Subcutaneous abdominal adipose tissue (tissue), 5 donors: ENCODE measurements around the gene NEK1.
A peak's percentile ranks its signal among the peaks of the same experiment; 100 is the strongest.

Source experiments
- H3K27ac ChIP-seq: one replicate; pipeline ENCODE4 v1.7.0; 2013; ENCODE audit warnings: low read depth, mild to moderate bottlenecking, inconsistent platforms, low read length, moderate library complexity
- H3K27me3 ChIP-seq, 5 donors: one replicate each; pipeline ENCODE4 v1.7.0; 2013; ENCODE audit warnings: low read length in 5 of 5, inconsistent platforms in 1 of 5; ENCODE audit not compliant: control insufficient read depth in 5 of 5, insufficient read depth in 4 of 5
- H3K36me3 ChIP-seq, 5 donors: one replicate each; pipeline ENCODE4 v1.7.0; 2013; ENCODE audit warnings: low read length in 5 of 5; ENCODE audit not compliant: control insufficient read depth in 5 of 5, insufficient read depth in 5 of 5
- H3K4me1 ChIP-seq, 5 donors: one replicate each; pipeline ENCODE4 v1.7.0; 2013; ENCODE audit warnings: low read length in 5 of 5, mild to moderate bottlenecking in 3 of 5, moderate library complexity in 1 of 5; ENCODE audit not compliant: control insufficient read depth in 5 of 5, insufficient read depth in 5 of 5
- H3K4me3 ChIP-seq, 5 donors: one replicate each; pipeline ENCODE4 v1.7.0; 2013; ENCODE audit warnings: low read length in 5 of 5, low read depth in 1 of 5
- H3K9ac ChIP-seq, 5 donors: one replicate each; pipeline ENCODE4 v1.7.0; 2013; ENCODE audit warnings: low read length in 5 of 5, mild to moderate bottlenecking in 4 of 5, moderate library complexity in 3 of 5
- H3K9me3 ChIP-seq, 5 donors: one replicate each; pipeline ENCODE4 v1.7.0; 2013; ENCODE audit warnings: low read length in 5 of 5; ENCODE audit not compliant: control insufficient read depth in 5 of 5
- donor health status: healthy.
- donor health status: healthy.
- donor health status: healthy.
- donor health status: healthy.
- donor health status: healthy.

NEK1 gene

GRCh38 chr4:169385376-169385775 lies 227.0 kb downstream of the NEK1 start:
- peaks cover 4 to 13% (median 8%) of the 10 kb centered on the region in 5 donors for H3K9me3 ChIP-seq
- no peaks in the 10 kb centered on the region for H3K36me3 ChIP-seq
- H3K27ac ChIP-seq, result no peak overlapping the region
- H3K27me3 ChIP-seq, result no peaks in the 10 kb centered on the region
- H3K9ac ChIP-seq, result no peak overlapping the region
- H3K4me1 ChIP-seq, result no peaks in the 10 kb centered on the region
- no peak overlapping the region for H3K4me3 ChIP-seq

GRCh38 chr4:169384779-169385178 lies 227.6 kb downstream of the NEK1 start:
- Histone ChIP-seq H3K9ac (no peak overlapping the region), H3K4me1 (no peaks in the 10 kb centered on the region), H3K27me3 (no peaks in the 10 kb centered on the region), H3K4me3 (no peak overlapping the region), H3K27ac (no peak overlapping the region), H3K9me3 (peaks cover 4 to 15% (median 11%) of the 10 kb centered on the region in 5 donors), H3K36me3 (no peaks in the 10 kb centered on the region)

- Histone ChIP-seq H3K9ac (no peak overlapping the region), H3K27me3 (no peaks in the 10 kb centered on the region), H3K36me3 (no peaks in the 10 kb centered on the region)
Measured at GRCh38 chr4:169383724-169384123, 228.7 kb downstream of the NEK1 start.

GRCh38 chr4:169379688-169380087 lies 232.7 kb downstream of the NEK1 start:
- H3K27ac ChIP-seq, result no peak overlapping the region
- no peak overlapping the region for H3K4me3 ChIP-seq
- H3K36me3 ChIP-seq, result no peaks in the 10 kb centered on the region
- peaks cover 14 to 50% (median 35%) of the 10 kb centered on the region in 5 donors for H3K9me3 ChIP-seq
- H3K27me3 ChIP-seq, result no peaks in the 10 kb centered on the region
- no peak overlapping the region for H3K9ac ChIP-seq
- no peaks in the 10 kb centered on the region for H3K4me1 ChIP-seq

More at GRCh38 chr4:169383724-169384123, 228.7 kb downstream of the NEK1 start:
- H3K9me3 ChIP-seq, result peaks cover 4 to 18% (median 15%) of the 10 kb centered on the region in 5 donors
- H3K4me3 ChIP-seq, result no peak overlapping the region
- H3K27ac ChIP-seq, result no peak overlapping the region
- no peaks in the 10 kb centered on the region for H3K4me1 ChIP-seq

GRCh38 chr4:169377367-169377766 lies 235.0 kb downstream of the NEK1 start:
- H3K9me3 ChIP-seq, result peaks cover 14 to 46% (median 34%) of the 10 kb centered on the region in 5 donors
- H3K4me3 ChIP-seq, result no peak overlapping the region
- H3K36me3 ChIP-seq, result no peaks in the 10 kb centered on the region
- no peak overlapping the region for H3K9ac ChIP-seq
- no peaks in the 10 kb centered on the region for H3K4me1 ChIP-seq
- no peak overlapping the region for H3K27ac ChIP-seq
- no peaks in the 10 kb centered on the region for H3K27me3 ChIP-seq

- H3K4me1 ChIP-seq, result no peaks in the 10 kb centered on the region
- H3K27me3 ChIP-seq, result no peaks in the 10 kb centered on the region
- peak overlapping the region in 1 of 5 donors; percentile 32 for H3K4me3 ChIP-seq
- no peak overlapping the region for H3K27ac ChIP-seq
- peaks cover 14 to 40% (median 34%) of the 10 kb centered on the region in 5 donors for H3K9me3 ChIP-seq
- no peak overlapping the region for H3K9ac ChIP-seq
- no peaks in the 10 kb centered on the region for H3K36me3 ChIP-seq
Measured at GRCh38 chr4:169376421-169376820, 236.0 kb downstream of the NEK1 start.

- H3K4me1 ChIP-seq, result no peaks in the 10 kb centered on the region
- H3K9ac ChIP-seq, result no peak overlapping the region
- H3K4me3 ChIP-seq, result no peak overlapping the region
- no peaks in the 10 kb centered on the region for H3K27me3 ChIP-seq
- no peak overlapping the region for H3K27ac ChIP-seq
- peaks cover 9 to 25% (median 17%) of the 10 kb centered on the region in 5 donors for H3K9me3 ChIP-seq
- no peaks in the 10 kb centered on the region for H3K36me3 ChIP-seq
Measured at GRCh38 chr4:169372791-169373190, 239.6 kb downstream of the NEK1 start.

GRCh38 chr4:169369634-169370033 lies 242.7 kb downstream of the NEK1 start:
- H3K27ac ChIP-seq, result no peak overlapping the region
- H3K27me3 ChIP-seq, result no peaks in the 10 kb centered on the region
- H3K4me3 ChIP-seq, result no peak overlapping the region

GRCh38 chr4:169367826-169368225 lies 244.6 kb downstream of the NEK1 start:
- no peak overlapping the region for H3K4me3 ChIP-seq
- H3K27ac ChIP-seq, result no peak overlapping the region
- peaks cover 0 to 3% (median 0%) of the 10 kb centered on the region in 5 donors for H3K4me1 ChIP-seq
- no peak overlapping the region for H3K9ac ChIP-seq
- no peaks in the 10 kb centered on the region for H3K36me3 ChIP-seq
- H3K9me3 ChIP-seq, result peaks cover 0 to 3% (median 0%) of the 10 kb centered on the region in 5 donors
- no peaks in the 10 kb centered on the region for H3K27me3 ChIP-seq

More at GRCh38 chr4:169369634-169370033, 242.7 kb downstream of the NEK1 start:
- no peaks in the 10 kb centered on the region for H3K36me3 ChIP-seq
- H3K9me3 ChIP-seq, result peaks cover 0 to 3% (median 0%) of the 10 kb centered on the region in 5 donors
- H3K4me1 ChIP-seq, result no peaks in the 10 kb centered on the region
- no peak overlapping the region for H3K9ac ChIP-seq

GRCh38 chr4:169366821-169367220 lies 245.6 kb downstream of the NEK1 start:
- no peaks in the 10 kb centered on the region for H3K27me3 ChIP-seq
- H3K27ac ChIP-seq, result no peak overlapping the region
- no peak overlapping the region for H3K4me3 ChIP-seq
- H3K4me1 ChIP-seq, result peaks cover 0 to 3% (median 0%) of the 10 kb centered on the region in 5 donors
- peaks cover 0 to 3% (median 0%) of the 10 kb centered on the region in 5 donors for H3K9me3 ChIP-seq
- H3K9ac ChIP-seq, result no peak overlapping the region
- no peaks in the 10 kb centered on the region for H3K36me3 ChIP-seq
